ENCODE data around the gene ACSS1.

ACSS1 gene

GRCh38 chr20:25097498-25097897, 39.6 kb upstream of the ACSS1 start:
- no peak overlapping the region for H3K27ac ChIP-seq
- no peaks in the 10 kb centered on the region for H3K27me3 ChIP-seq (ENCODE audit: control insufficient read depth, insufficient read depth, low read length)
- H3K36me3 ChIP-seq (ENCODE audit: control insufficient read depth, insufficient read depth, low read length) = no peaks in the 10 kb centered on the region
- no peaks in the 10 kb centered on the region for H3K4me1 ChIP-seq
- no peak for TF ChIP-seq CTCF (IDR thresholded peaks at IDR 0.05)
- H3K4me3 ChIP-seq (ENCODE audit: low read depth, low read length) = no peak overlapping the region
- H3K9me3 ChIP-seq (ENCODE audit: control insufficient read depth, low read length) = no peaks in the 10 kb centered on the region
- no peak overlapping the region for H3K4me2 ChIP-seq (ENCODE audit: low read length)
- no peak overlapping the region for H3K9ac ChIP-seq
- H3K79me2 ChIP-seq = no peaks in the 10 kb centered on the region
- H2AFZ ChIP-seq = no peak overlapping the region

GRCh38 chr20:25090492-25091429, 32.8 kb upstream of the ACSS1 start:
- Histone ChIP-seq H3K4me3 (ENCODE audit: low read depth, low read length) (no peak overlapping the region), H3K4me1 (no peaks in the 10 kb centered on the region), H3K4me2 (ENCODE audit: low read length) (no peak overlapping the region), H3K9ac (no peak overlapping the region), H3K9me3 (ENCODE audit: control insufficient read depth, low read length) (no peaks in the 10 kb centered on the region), H3K36me3 (ENCODE audit: control insufficient read depth, insufficient read depth, low read length) (no peaks in the 10 kb centered on the region), H3K27ac (no peak overlapping the region), H3K27me3 (ENCODE audit: control insufficient read depth, insufficient read depth, low read length) (peaks cover under 1% of the 10 kb centered on the region), H3K79me2 (no peaks in the 10 kb centered on the region), H2AFZ (no peak overlapping the region)
- TF ChIP-seq CTCF (IDR thresholded peaks at IDR 0.05) = no peak

DNA sequence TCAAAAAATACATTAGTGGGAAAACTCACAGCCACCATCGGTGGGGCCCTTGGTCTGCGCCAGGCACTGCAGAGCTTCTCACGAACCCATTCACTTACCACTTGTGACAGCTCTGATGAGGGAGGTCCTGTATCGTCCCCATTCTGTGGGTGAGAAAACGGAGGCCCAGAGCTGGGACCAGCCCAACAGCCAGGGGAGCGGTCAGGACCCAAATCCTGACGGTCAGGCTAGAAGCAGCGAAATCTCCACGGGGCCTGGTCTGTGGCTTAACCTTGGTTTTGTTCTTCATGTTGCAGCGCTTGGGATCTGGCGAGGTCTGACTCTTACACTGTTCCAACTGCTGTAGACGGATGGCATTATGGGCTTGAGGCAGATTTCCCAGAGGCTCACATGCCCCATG, 31.7 kb upstream of the ACSS1 start:
- Histone ChIP-seq H2AFZ (no peak overlapping the region), H3K4me3 (ENCODE audit: low read depth, low read length) (no peak overlapping the region), H3K36me3 (ENCODE audit: control insufficient read depth, insufficient read depth, low read length) (no peaks in the 10 kb centered on the region), H3K4me2 (ENCODE audit: low read length) (no peak overlapping the region), H3K27me3 (ENCODE audit: control insufficient read depth, insufficient read depth, low read length) (peaks cover 7% of the 10 kb centered on the region), H3K4me1 (no peaks in the 10 kb centered on the region), H3K27ac (no peak overlapping the region), H3K9ac (no peak overlapping the region), H3K79me2 (no peaks in the 10 kb centered on the region), H3K9me3 (ENCODE audit: control insufficient read depth, low read length) (no peaks in the 10 kb centered on the region)
- TF ChIP-seq CTCF (IDR thresholded peaks at IDR 0.05) = no peak

DNA sequence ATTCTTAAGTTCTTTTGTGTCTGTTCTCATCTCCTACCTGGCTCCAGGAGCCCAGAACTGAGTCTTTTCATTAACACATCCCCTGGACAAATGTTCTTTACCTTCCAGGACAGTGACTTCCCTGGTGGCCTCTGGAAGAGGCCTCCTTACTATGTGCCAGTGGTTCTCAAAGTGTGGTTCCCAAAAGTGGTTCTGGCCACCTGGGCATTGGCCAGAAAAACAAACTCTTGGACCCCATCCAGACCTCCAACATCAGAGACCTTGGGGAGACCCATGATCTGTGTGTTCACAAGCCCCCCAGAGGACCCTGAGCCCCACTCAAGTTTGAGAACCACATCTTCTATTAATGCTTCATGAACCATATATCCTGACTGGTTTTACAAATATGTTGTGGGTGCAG, 31.2 kb upstream of the ACSS1 start:
- Histone ChIP-seq H3K27ac (no peak overlapping the region), H3K36me3 (ENCODE audit: control insufficient read depth, insufficient read depth, low read length) (no peaks in the 10 kb centered on the region), H3K4me3 (ENCODE audit: low read depth, low read length) (no peak overlapping the region), H3K9ac (no peak overlapping the region), H3K4me2 (ENCODE audit: low read length) (no peak overlapping the region), H3K4me1 (no peaks in the 10 kb centered on the region), H2AFZ (no peak overlapping the region), H3K9me3 (ENCODE audit: control insufficient read depth, low read length) (no peaks in the 10 kb centered on the region), H3K79me2 (no peaks in the 10 kb centered on the region), H3K27me3 (ENCODE audit: control insufficient read depth, insufficient read depth, low read length) (peaks cover 12% of the 10 kb centered on the region)
- no peak for TF ChIP-seq CTCF (IDR thresholded peaks at IDR 0.05)

- Histone ChIP-seq H3K79me2 (no peaks in the 10 kb centered on the region), H3K27ac (no peak overlapping the region), H2AFZ (no peak overlapping the region), H3K4me2 (ENCODE audit: low read length) (no peak overlapping the region), H3K9me3 (ENCODE audit: control insufficient read depth, low read length) (no peaks in the 10 kb centered on the region), H3K4me3 (ENCODE audit: low read depth, low read length) (no peak overlapping the region), H3K36me3 (ENCODE audit: control insufficient read depth, insufficient read depth, low read length) (no peaks in the 10 kb centered on the region), H3K4me1 (no peaks in the 10 kb centered on the region), H3K27me3 (ENCODE audit: control insufficient read depth, insufficient read depth, low read length) (peaks cover 12% of the 10 kb centered on the region), H3K9ac (no peak overlapping the region)
- no peak for TF ChIP-seq CTCF (IDR thresholded peaks at IDR 0.05)
Measured at GRCh38 chr20:25088267-25088666, 30.3 kb upstream of the ACSS1 start.
